ENCODE results near the gene CAD. TPM values are rescaled to one million over a fixed set of nuclear protein-coding genes. Genes with fewer than 3 reads are reported as not detected.

The CAD gene
- total RNA-seq, 2 donors from 2014 or later: 11.1 to 49.1 TPM

DNA sequence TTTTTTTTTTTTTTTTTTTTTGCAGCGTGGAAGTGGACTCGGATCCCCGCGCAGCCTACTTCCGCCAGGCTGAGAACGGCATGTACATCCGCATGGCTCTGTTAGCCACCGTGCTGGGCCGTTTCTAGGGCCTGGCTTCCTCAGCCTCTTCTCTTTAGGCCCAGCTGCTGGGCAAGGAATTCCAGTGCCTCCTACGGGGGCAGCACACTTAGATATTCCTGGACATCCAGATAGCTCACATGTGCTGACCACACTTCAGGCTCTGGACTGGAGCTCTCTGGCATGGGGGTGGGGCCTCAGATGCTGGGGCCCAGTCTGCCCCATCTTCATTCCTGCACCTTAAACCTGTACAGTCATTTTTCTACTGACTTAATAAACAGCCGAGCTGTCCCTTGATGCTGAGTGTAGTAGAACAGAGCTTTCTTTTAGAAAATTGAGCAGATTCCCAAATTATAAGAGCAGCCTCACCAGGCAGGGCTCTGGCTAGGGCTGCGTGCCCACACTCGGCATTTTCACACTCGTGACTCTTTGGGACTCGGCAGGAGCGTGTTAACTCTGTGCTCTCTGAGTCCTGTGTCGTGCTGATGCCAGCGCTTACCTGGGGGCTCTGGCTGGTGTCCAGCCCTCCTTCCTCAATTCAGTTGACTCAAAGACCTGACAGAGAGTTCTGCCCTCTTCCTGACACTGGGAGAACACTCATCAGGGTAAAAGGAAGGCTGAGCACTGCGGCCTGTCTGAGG lies 26.4 kb downstream of the CAD start:
- TF ChIP-seq CTCF (IDR thresholded peaks at IDR 0.05): no peak
- H3K4me3 ChIP-seq: no peak overlapping the region
- intact Hi-C loops (cut with DNase I): no loop called here
- H3K4me1 ChIP-seq: no peaks in the 10 kb centered on the region
- H3K36me3 ChIP-seq: no peaks in the 10 kb centered on the region
- no peaks in the 10 kb centered on the region for H3K27me3 ChIP-seq
- no peaks in the 10 kb centered on the region for H3K9me3 ChIP-seq
- no peak overlapping the region for H3K9ac ChIP-seq (ENCODE audit: low read depth in 2 of 2, low read length in 2 of 2)
- no peak overlapping the region for H3K27ac ChIP-seq
- no peak for DNase-seq

DNA sequence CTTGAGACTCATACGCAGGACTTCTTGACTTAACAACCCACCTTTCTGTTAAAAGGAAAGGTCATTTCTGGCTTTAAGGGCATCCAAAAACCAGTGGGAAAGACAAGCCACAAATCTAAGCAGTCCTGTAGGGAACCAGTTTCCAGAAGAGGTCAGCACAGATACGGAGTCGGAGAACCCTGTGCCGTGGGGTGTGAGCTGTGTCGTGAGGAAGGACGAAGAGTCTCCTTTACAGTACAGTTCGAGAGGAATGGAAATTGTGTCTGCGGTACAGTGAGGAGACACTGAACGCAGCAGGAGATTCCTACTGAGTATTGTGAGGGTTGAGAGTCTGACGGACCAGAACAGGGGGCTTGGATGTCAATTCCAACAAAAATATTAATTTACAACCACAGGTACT lies 27.9 kb downstream of the CAD start:
- Histone ChIP-seq H3K36me3 (no peaks in the 10 kb centered on the region), H3K9me3 (no peaks in the 10 kb centered on the region)

DNA sequence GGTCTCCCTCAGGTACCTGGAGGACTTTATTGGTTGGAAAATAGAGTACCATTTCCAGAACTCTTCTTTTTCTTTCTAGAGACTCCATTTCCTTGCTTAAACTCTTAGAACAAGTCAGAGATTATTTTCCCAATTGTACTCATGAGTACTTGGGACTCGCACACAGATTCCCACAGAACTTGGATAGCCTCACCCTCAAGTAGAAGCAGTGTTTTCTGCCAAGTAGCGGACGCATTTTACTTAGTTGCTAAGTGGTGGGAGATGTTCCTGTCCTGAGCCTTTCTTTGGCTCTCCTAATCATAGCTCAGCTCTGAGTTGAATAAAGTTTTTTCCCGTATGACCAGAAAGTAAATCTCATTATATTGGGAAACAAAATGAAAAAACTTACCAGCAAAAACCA lies 28.5 kb downstream of the CAD start:
- no peak for TF ChIP-seq CTCF (IDR thresholded peaks at IDR 0.05)
- Histone ChIP-seq H3K27me3 (no peaks in the 10 kb centered on the region), H3K9me3 (no peaks in the 10 kb centered on the region), H3K9ac (ENCODE audit: low read depth in 2 of 2, low read length in 2 of 2) (no peak overlapping the region), H3K4me1 (no peaks in the 10 kb centered on the region), H3K36me3 (no peaks in the 10 kb centered on the region), H3K27ac (no peak overlapping the region), H3K4me3 (no peak overlapping the region)
- intact Hi-C loops (cut with DNase I): no loop called here
- DNase-seq: no peak

More for the DNA sequence above, 27.9 kb downstream of the CAD start:
- Histone ChIP-seq H3K27me3 (no peaks in the 10 kb centered on the region), H3K4me1 (no peaks in the 10 kb centered on the region), H3K27ac (no peak overlapping the region), H3K4me3 (no peak overlapping the region), H3K9ac (ENCODE audit: low read depth in 2 of 2, low read length in 2 of 2) (no peak overlapping the region)
- intact Hi-C loops (cut with DNase I): no loop called here
- TF ChIP-seq CTCF (IDR thresholded peaks at IDR 0.05): no peak
- DNase-seq: no peak

GRCh38 chr2:27247893-27248292 lies 30.7 kb downstream of the CAD start:
- Histone ChIP-seq H3K9ac (ENCODE audit: low read depth in 2 of 2, low read length in 2 of 2) (no peak overlapping the region), H3K4me1 (no peaks in the 10 kb centered on the region), H3K9me3 (no peaks in the 10 kb centered on the region), H3K27ac (no peak overlapping the region), H3K27me3 (no peaks in the 10 kb centered on the region), H3K4me3 (no peak overlapping the region), H3K36me3 (no peaks in the 10 kb centered on the region)
- TF ChIP-seq CTCF (IDR thresholded peaks at IDR 0.05): no peak
- no peak for DNase-seq
- intact Hi-C loops (cut with DNase I): no loop called here

- Histone ChIP-seq H3K9ac (ENCODE audit: low read depth in 2 of 2, low read length in 2 of 2) (no peak overlapping the region), H3K36me3 (no peaks in the 10 kb centered on the region), H3K27ac (no peak overlapping the region), H3K9me3 (no peaks in the 10 kb centered on the region), H3K4me3 (no peak overlapping the region), H3K4me1 (no peaks in the 10 kb centered on the region), H3K27me3 (no peaks in the 10 kb centered on the region)
- intact Hi-C loops (cut with DNase I): no loop called here
- no peak for DNase-seq
- TF ChIP-seq CTCF (IDR thresholded peaks at IDR 0.05): no peak
Observed at GRCh38 chr2:27249159-27249890, 32.2 kb downstream of the CAD start.

All from colonic mucosa (tissue), 4 donors.